Right lobe of liver (tissue), 4 donors: Measurements from ENCODE around the gene FARS2.

Source experiments
- POLR2A ChIP-seq: fragments of 450-650 bp; IDR thresholded peaks from one replicate; pipeline ENCODE4 v1.6.1; 2017; ENCODE audit warnings: antibody characterized with exemption, mild to moderate bottlenecking
- TF ChIP-seq, protein P1 (sequence below), 4 donors: fragments of 200-600 bp in 3 of 4; fragments of 450-650 bp in 1 of 4; IDR thresholded peaks; one replicate each; pipeline versions ENCODE4 v1.5.1 to v1.8.0; 2016 to 2022; ENCODE audit warnings: antibody characterized with exemption in 4 of 4, mild to moderate bottlenecking in 2 of 4
- donor health status: DM: no; HTN: no; CAD: no.
- donor health status: DM: no; HTN: no; CAD: no.
- donor health status: DM: no; HTN: yes; CAD: no.

GRCh38 chr6:5697508-5697907, 436.2 kb downstream of the FARS2 start:
- no peak for TF ChIP-seq POLR2A
- TF ChIP-seq, protein P1, sequence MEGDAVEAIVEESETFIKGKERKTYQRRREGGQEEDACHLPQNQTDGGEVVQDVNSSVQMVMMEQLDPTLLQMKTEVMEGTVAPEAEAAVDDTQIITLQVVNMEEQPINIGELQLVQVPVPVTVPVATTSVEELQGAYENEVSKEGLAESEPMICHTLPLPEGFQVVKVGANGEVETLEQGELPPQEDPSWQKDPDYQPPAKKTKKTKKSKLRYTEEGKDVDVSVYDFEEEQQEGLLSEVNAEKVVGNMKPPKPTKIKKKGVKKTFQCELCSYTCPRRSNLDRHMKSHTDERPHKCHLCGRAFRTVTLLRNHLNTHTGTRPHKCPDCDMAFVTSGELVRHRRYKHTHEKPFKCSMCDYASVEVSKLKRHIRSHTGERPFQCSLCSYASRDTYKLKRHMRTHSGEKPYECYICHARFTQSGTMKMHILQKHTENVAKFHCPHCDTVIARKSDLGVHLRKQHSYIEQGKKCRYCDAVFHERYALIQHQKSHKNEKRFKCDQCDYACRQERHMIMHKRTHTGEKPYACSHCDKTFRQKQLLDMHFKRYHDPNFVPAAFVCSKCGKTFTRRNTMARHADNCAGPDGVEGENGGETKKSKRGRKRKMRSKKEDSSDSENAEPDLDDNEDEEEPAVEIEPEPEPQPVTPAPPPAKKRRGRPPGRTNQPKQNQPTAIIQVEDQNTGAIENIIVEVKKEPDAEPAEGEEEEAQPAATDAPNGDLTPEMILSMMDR (IDR thresholded peaks at IDR 0.05), result no peak
